GM23248 (cell line): Measurements from ENCODE around the gene SEPTIN5.

Experiments used
- EZH2 ChIP-seq: fragments of 200-600 bp; sonication (generic); IDR thresholded peaks from 2 replicates; pipeline ENCODE4 v1.6.1; 2018; ENCODE audit warnings: antibody characterized with exemption, mild to moderate bottlenecking; ENCODE audit not compliant: insufficient read depth, poor library complexity, severe bottlenecking
- EZH2phosphoT487 ChIP-seq: fragments of 200-600 bp; sonication (generic); IDR thresholded peaks from 2 replicates; pipeline ENCODE4 v1.6.1; 2018; ENCODE audit warnings: antibody characterized with exemption, moderate library complexity, mild to moderate bottlenecking, low read depth; ENCODE audit not compliant: insufficient read depth

DNA sequence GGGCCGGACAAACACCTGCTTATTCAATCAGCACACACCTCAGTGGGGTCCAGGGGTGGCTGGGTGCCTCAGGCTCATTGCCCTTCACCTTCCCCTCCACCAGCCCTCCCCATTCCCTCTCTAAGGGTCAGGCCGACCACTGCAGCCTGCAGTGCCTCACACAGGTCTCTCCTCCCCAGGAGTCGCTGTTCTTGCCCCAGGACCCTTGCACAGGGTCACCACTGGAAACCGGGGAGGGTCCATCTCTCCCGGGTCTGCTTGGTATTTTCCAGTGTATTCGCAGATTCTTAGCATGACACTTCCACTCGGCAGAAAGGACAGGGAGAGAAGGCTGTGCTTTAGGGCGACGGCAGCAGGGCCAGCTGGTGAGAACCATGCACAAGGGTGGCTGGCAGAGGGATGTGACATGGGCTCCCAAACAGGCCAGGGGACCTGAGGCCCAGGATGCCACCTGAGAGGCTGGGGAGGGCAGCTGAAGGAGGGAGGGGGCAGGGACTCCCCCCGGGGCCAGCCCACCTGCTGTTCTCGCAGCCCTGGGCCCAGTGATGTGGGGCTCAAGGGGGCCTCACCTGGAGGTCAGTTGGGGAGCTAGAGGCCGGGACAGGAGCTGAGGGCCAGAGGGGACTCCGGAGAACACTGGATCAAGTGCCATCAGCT is 30.2 kb downstream of the SEPTIN5 start:
- TF ChIP-seq EZH2phosphoT487 (no peak), EZH2 (no peak)
